HCT116 (cell line): ENCODE measurements around the gene SLC12A1.

ENCODE experiments used
- ATF3 ChIP-seq: IDR thresholded peaks from 2 replicates; pipeline ENCODE4 v1.6.1; 2012
- CTCF ChIP-seq, 3 experiments: fragments of 200-600 bp in 1 of 3; sonication (generic) in 1 of 3; IDR thresholded peaks in 2 of 3; conservative IDR thresholded peaks in 1 of 3; 2 replicates each; pipeline ENCODE4 v1.5.1; 2012 to 2017; ENCODE audit warnings: low read depth in 2 of 3, low read length in 2 of 3, antibody characterized with exemption in 1 of 3, borderline replicate concordance in 1 of 3, control low read depth in 1 of 3, mild to moderate bottlenecking in 1 of 3, mixed read lengths in 1 of 3, mixed run types in 1 of 3, moderate library complexity in 1 of 3; ENCODE audit not compliant: insufficient read depth in 1 of 3
- EGR1 ChIP-seq: IDR thresholded peaks from 2 replicates; pipeline ENCODE4 v1.6.1; 2012; ENCODE audit warnings: low read depth
- EZH2 ChIP-seq: fragments of 200-600 bp; sonication (generic); IDR thresholded peaks from 2 replicates; pipeline ENCODE4 v1.6.1; 2017; ENCODE audit warnings: antibody characterized with exemption, mixed run types
- EZH2phosphoT487 ChIP-seq: fragments of 200-600 bp; IDR thresholded peaks from 2 replicates; pipeline ENCODE4 v1.6.1; 2018; ENCODE audit warnings: antibody characterized with exemption, borderline replicate concordance
- JUND ChIP-seq: IDR thresholded peaks from 2 replicates; pipeline ENCODE4 v1.6.1; 2012
- POLR2A ChIP-seq: IDR thresholded peaks from 2 replicates; pipeline ENCODE4 v1.7.0; 2011; ENCODE audit warnings: borderline replicate concordance; ENCODE audit not compliant: insufficient read depth, insufficient read length; ENCODE audit errors: extremely low read depth
- POLR2AphosphoS5 ChIP-seq: IDR thresholded peaks from 2 replicates; pipeline ENCODE4 v1.6.1; 2011; ENCODE audit warnings: mild to moderate bottlenecking, low read depth, low read length, moderate library complexity
- RAD21 ChIP-seq: IDR thresholded peaks from 2 replicates; pipeline ENCODE4 v1.6.1; 2012; ENCODE audit warnings: low read depth, mild to moderate bottlenecking
- SIN3A ChIP-seq: IDR thresholded peaks from 2 replicates; pipeline ENCODE4 v1.6.1; 2012; ENCODE audit warnings: low read depth
- SP1 ChIP-seq: IDR thresholded peaks from 2 replicates; pipeline ENCODE4 v1.6.1; 2012; ENCODE audit warnings: low read depth
- TCF7L2 ChIP-seq: IDR thresholded peaks from 2 replicates; pipeline ENCODE4 v1.7.0; 2011; ENCODE audit warnings: borderline replicate concordance, inconsistent platforms; ENCODE audit not compliant: insufficient read depth, insufficient read length; ENCODE audit errors: extremely low read depth
- YY1 ChIP-seq: IDR thresholded peaks from 2 replicates; pipeline ENCODE4 v1.6.1; 2011; ENCODE audit warnings: low read length, low read depth, moderate library complexity, mild to moderate bottlenecking; ENCODE audit not compliant: insufficient replicate concordance; ENCODE audit errors: extremely low read depth
- ZBTB33 ChIP-seq: IDR thresholded peaks from 2 replicates; pipeline ENCODE4 v1.6.1; 2011; ENCODE audit warnings: mild to moderate bottlenecking, low read length, moderate library complexity; ENCODE audit not compliant: insufficient replicate concordance; ENCODE audit errors: extremely low read depth

GRCh38 chr15:48309740-48310139, 103.6 kb downstream of the SLC12A1 start:
- no peak for TF ChIP-seq CTCF (IDR thresholded peaks at IDR 0.05 in 2 of 3, conservative IDR thresholded peaks at IDR 0.05 in 1 of 3; ENCODE audit: borderline replicate concordance in 1 of 3, insufficient read depth in 1 of 3, low read depth in 2 of 3, low read length in 2 of 3)
- no peak for TF ChIP-seq EZH2
- no peak for TF ChIP-seq SP1
- TF ChIP-seq EZH2phosphoT487 = no peak
- TF ChIP-seq JUND = no peak
- TF ChIP-seq SIN3A = no peak
- no peak for TF ChIP-seq POLR2A
- no peak for TF ChIP-seq RAD21
- TF ChIP-seq ATF3 = no peak
- TF ChIP-seq POLR2AphosphoS5 = no peak
- no peak for TF ChIP-seq YY1
- TF ChIP-seq TCF7L2 = no peak
- no peak for TF ChIP-seq ZBTB33
- TF ChIP-seq EGR1 = no peak
